ENCODE measurements around the gene SDC1.

DNA sequence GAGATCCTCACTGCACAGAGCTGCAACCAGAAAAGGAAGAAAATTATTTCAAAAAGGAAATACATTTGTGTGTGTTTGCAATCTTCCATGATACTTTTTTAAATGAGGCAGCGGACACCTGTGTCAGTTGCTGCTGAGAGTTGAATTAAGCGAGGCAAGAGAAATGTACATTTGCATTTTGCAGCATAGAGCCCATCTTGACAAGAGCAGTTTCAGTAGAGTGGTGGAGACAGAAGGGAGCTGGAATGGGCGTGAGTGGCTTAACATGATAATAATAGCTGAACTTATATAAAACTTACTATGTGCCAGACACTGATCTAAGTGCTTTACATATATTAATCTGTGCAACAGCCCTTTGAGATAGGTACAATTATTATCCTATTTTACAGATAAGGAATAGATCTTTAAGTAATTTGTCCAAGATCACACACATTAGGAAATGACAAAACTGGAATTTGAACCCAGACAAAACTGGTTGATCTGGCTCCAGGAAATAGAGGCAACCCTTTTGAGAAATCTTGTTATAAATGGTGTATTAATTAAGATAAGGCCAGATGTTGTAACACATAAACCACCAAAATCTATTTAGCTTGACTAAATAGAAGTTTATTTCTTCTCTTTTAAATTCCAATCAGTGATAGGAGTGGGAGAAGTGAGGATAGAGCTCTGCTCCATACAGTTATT lies 68.7 kb downstream of the SDC1 start:
- TF ChIP-seq, protein P1, sequence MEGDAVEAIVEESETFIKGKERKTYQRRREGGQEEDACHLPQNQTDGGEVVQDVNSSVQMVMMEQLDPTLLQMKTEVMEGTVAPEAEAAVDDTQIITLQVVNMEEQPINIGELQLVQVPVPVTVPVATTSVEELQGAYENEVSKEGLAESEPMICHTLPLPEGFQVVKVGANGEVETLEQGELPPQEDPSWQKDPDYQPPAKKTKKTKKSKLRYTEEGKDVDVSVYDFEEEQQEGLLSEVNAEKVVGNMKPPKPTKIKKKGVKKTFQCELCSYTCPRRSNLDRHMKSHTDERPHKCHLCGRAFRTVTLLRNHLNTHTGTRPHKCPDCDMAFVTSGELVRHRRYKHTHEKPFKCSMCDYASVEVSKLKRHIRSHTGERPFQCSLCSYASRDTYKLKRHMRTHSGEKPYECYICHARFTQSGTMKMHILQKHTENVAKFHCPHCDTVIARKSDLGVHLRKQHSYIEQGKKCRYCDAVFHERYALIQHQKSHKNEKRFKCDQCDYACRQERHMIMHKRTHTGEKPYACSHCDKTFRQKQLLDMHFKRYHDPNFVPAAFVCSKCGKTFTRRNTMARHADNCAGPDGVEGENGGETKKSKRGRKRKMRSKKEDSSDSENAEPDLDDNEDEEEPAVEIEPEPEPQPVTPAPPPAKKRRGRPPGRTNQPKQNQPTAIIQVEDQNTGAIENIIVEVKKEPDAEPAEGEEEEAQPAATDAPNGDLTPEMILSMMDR (IDR thresholded peaks at IDR 0.05) = no peak
- no peak for TF ChIP-seq POLR2A (IDR thresholded peaks at IDR 0.05)

Measured in right lobe of liver (tissue), 4 donors.